GM18517 (cell line): ENCODE data around the gene CLEC1B.
A peak's percentile ranks its signal among the peaks of the same experiment; 100 is the strongest.
"Not testable (repeated sequence)": the region's sequence is repeated elsewhere in the genome, so short reads cannot be mapped to it uniquely, and the experiment has no call there.

Source experiments
- ATAC-seq: cut with Tn5 transposase; IDR thresholded peaks from one replicate; pipeline ENCODE4 v1.9.1; 2021; ENCODE audit warnings: mild to moderate bottlenecking, moderate library complexity; ENCODE audit not compliant: unreplicated experiment

Gene CLEC1B

GRCh38 chr12:9975614-9976013 is 23.3 kb downstream of the CLEC1B start:
- no peak for ATAC-seq

GRCh38 chr12:9974731-9975130 is 24.2 kb downstream of the CLEC1B start:
- ATAC-seq = not testable (repeated sequence)

GRCh38 chr12:9973949-9974348 is 25.0 kb downstream of the CLEC1B start:
- ATAC-seq = no peak

GRCh38 chr12:9971181-9971580 is 27.7 kb downstream of the CLEC1B start, which contains the start of gene CLEC12A:
Gene CLEC12A, plus strand, starts transcription at chr12:9971409. Its CDS starts 188 bp downstream, at chr12:9971597.
- no peak for ATAC-seq

GRCh38 chr12:9969673-9970072 is 29.2 kb downstream of the CLEC1B start:
- ATAC-seq = no peak

- no peak for ATAC-seq
Observed at GRCh38 chr12:9961901-9962300, 37.0 kb downstream of the CLEC1B start.

- ATAC-seq = no peak
Observed at GRCh38 chr12:9961106-9961505, 37.8 kb downstream of the CLEC1B start.

- ATAC-seq = no peak
Observed at GRCh38 chr12:9960590-9960989, 38.3 kb downstream of the CLEC1B start.

GRCh38 chr12:9957834-9958233 is 41.1 kb downstream of the CLEC1B start:
- no peak for ATAC-seq

GRCh38 chr12:9952954-9953729 is 45.8 kb downstream of the CLEC1B start:
- ATAC-seq = not testable (repeated sequence)

- ATAC-seq = peak; percentile 34
Observed at GRCh38 chr12:9951026-9951675, 47.8 kb downstream of the CLEC1B start.

GRCh38 chr12:9948606-9949296 is 50.2 kb downstream of the CLEC1B start:
- peak; percentile 98 for ATAC-seq

GRCh38 chr12:9947674-9948073 is 51.2 kb downstream of the CLEC1B start:
- no peak for ATAC-seq

GRCh38 chr12:9944391-9944790 is 54.5 kb downstream of the CLEC1B start:
- ATAC-seq = no peak

- ATAC-seq = peak; percentile 71
Observed at GRCh38 chr12:9943240-9943639, 55.7 kb downstream of the CLEC1B start.
